HG02938 (cell line): ENCODE measurements around the gene ST3GAL3.

Source experiments
- ATAC-seq: cut with Tn5 transposase; IDR thresholded peaks from one replicate; pipeline ENCODE4 v1.9.1; 2021; ENCODE audit warnings: mild to moderate bottlenecking, moderate library complexity; ENCODE audit not compliant: unreplicated experiment

Gene ST3GAL3

GRCh38 chr1:43908226-43908625 is 200.9 kb downstream of the ST3GAL3 start:
- no peak for ATAC-seq

GRCh38 chr1:43908858-43909257 is 201.5 kb downstream of the ST3GAL3 start:
- ATAC-seq: no peak

- ATAC-seq: no peak
These were observed 203.0 kb downstream of the ST3GAL3 start for GRCh38 chr1:43910343-43910742.

- no peak for ATAC-seq
These were observed 205.3 kb downstream of the ST3GAL3 start for GRCh38 chr1:43912607-43913006.

- no peak for ATAC-seq
These were observed 205.7 kb downstream of the ST3GAL3 start for GRCh38 chr1:43913051-43913501.

- no peak for ATAC-seq
These were observed 206.5 kb downstream of the ST3GAL3 start for GRCh38 chr1:43913666-43914360.

GRCh38 chr1:43914576-43915525 is 207.5 kb downstream of the ST3GAL3 start:
- ATAC-seq: no peak

- no peak for ATAC-seq
These were observed 212.6 kb downstream of the ST3GAL3 start for GRCh38 chr1:43919906-43920305.

GRCh38 chr1:43921022-43921421 is 213.7 kb downstream of the ST3GAL3 start:
- no peak for ATAC-seq

- no peak for ATAC-seq
These were observed 217.2 kb downstream of the ST3GAL3 start for GRCh38 chr1:43924516-43924915.

- ATAC-seq: no peak
These were observed 218.5 kb downstream of the ST3GAL3 start for GRCh38 chr1:43925846-43926245.

GRCh38 chr1:43930168-43930948 is 223.0 kb downstream of the ST3GAL3 start:
- ATAC-seq: no peak

- ATAC-seq: no peak
These were observed 223.6 kb downstream of the ST3GAL3 start for GRCh38 chr1:43930949-43931275.

GRCh38 chr1:43931711-43932660 is 224.7 kb downstream of the ST3GAL3 start:
- ATAC-seq: no peak

- ATAC-seq: no peak
These were observed 225.6 kb downstream of the ST3GAL3 start for GRCh38 chr1:43932786-43933385.

- no peak for ATAC-seq
These were observed 226.2 kb downstream of the ST3GAL3 start, which contains the start of gene ARTN for GRCh38 chr1:43933386-43934100. Gene ARTN (plus strand): TSS chr1:43933801. CDS start chr1:43935657, 1,856 bp downstream.

- no peak for ATAC-seq
These were observed 227.0 kb downstream of the ST3GAL3 start for GRCh38 chr1:43934101-43934985.

- no peak for ATAC-seq
These were observed 227.6 kb downstream of the ST3GAL3 start for GRCh38 chr1:43934986-43935324.
